Thyroid gland (tissue), 4 donors: ENCODE results near the gene ALG6.

Source experiments
- CTCF ChIP-seq, 6 experiments: fragments of 200-600 bp in 3 of 6; fragments of 450-650 bp in 3 of 6; sonication (generic) in 3 of 6; IDR thresholded peaks; one replicate each; pipeline ENCODE4 v1.5.1; 2016 to 2019; ENCODE audit warnings: antibody characterized with exemption in 6 of 6, mild to moderate bottlenecking in 2 of 6, inconsistent platforms in 1 of 6, moderate library complexity in 1 of 6
- POLR2A ChIP-seq, 2 donors: fragments of 450-650 bp; IDR thresholded peaks; one replicate each; pipeline ENCODE4 v1.6.1; 2017; ENCODE audit warnings: antibody characterized with exemption in 2 of 2, mild to moderate bottlenecking in 2 of 2, moderate library complexity in 1 of 2

- no peak for TF ChIP-seq POLR2A (IDR thresholded peaks at IDR 0.05)
- no peak for TF ChIP-seq CTCF (IDR thresholded peaks at IDR 0.05)
These were observed 7.9 kb upstream of the ALG6 start for GRCh38 chr1:63359561-63359960.
